Measurements from ENCODE around the gene FOXA2. TPM values are rescaled to one million over a fixed set of nuclear protein-coding genes. Genes with fewer than 3 reads are reported as not detected.

FOXA2 gene
- total and polyA plus RNA-seq, 2 donors (not counting 1 experiment from before 2014, with no cell fraction given) = not detected

DNA sequence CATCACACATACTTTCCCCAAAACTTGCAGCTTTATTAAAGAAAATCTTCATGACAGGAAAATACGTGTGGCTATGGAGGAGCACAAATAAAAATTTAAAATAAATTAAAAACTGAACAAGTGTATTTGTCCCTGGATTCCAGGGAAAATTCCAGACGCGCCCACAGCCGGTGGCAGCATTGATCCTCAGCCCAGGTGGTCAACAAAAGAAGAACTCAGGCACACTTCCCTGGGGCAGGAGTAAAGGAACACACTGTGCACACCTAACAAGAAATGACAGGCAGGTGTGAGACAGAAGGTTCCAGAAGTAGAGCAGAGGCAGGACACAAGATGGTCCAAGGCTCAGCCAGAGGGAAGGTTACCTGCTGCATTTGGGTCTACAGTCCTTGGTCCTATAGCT lies 36.3 kb downstream of the FOXA2 start:
- H3K36me3 ChIP-seq (ENCODE audit: control insufficient read depth, insufficient read depth, low read length) = no peaks in the 10 kb centered on the region
- no peaks in the 10 kb centered on the region for H3K27me3 ChIP-seq (ENCODE audit: control insufficient read depth, insufficient read depth, low read length)
- H2AFZ ChIP-seq (ENCODE audit: low read length) = no peak overlapping the region
- no peaks in the 10 kb centered on the region for H3K9me3 ChIP-seq (ENCODE audit: control insufficient read depth, insufficient read depth, low read depth, low read length)
- TF ChIP-seq, protein P1, sequence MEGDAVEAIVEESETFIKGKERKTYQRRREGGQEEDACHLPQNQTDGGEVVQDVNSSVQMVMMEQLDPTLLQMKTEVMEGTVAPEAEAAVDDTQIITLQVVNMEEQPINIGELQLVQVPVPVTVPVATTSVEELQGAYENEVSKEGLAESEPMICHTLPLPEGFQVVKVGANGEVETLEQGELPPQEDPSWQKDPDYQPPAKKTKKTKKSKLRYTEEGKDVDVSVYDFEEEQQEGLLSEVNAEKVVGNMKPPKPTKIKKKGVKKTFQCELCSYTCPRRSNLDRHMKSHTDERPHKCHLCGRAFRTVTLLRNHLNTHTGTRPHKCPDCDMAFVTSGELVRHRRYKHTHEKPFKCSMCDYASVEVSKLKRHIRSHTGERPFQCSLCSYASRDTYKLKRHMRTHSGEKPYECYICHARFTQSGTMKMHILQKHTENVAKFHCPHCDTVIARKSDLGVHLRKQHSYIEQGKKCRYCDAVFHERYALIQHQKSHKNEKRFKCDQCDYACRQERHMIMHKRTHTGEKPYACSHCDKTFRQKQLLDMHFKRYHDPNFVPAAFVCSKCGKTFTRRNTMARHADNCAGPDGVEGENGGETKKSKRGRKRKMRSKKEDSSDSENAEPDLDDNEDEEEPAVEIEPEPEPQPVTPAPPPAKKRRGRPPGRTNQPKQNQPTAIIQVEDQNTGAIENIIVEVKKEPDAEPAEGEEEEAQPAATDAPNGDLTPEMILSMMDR (conservative IDR thresholded peaks at IDR 0.05 in 1 of 2, IDR thresholded peaks at IDR 0.05 in 1 of 2; ENCODE audit: low read depth in 1 of 2, low read length in 2 of 2) = no peak
- no peak for TF ChIP-seq EZH2 (IDR thresholded peaks at IDR 0.05; ENCODE audit: low read length, missing control alignments)
- H3K9ac ChIP-seq (ENCODE audit: insufficient read depth, low read length) = no peak overlapping the region
- no peak overlapping the region for H3K4me2 ChIP-seq (ENCODE audit: extremely low read depth, insufficient read depth, low read length)
- no peak overlapping the region for H3K4me3 ChIP-seq (replicated peaks in 1 of 4; ENCODE audit: control extremely low read depth in 1 of 4, insufficient read depth in 1 of 4, low read depth in 3 of 4, low read length in 4 of 4)
- H3K27ac ChIP-seq (ENCODE audit: insufficient read depth, low read length) = no peak overlapping the region
- no peak for DNase-seq (ENCODE audit: low read depth in 2 of 2)
- H3K4me1 ChIP-seq (ENCODE audit: control insufficient read depth, extremely low read depth, insufficient read depth, low read length) = no peaks in the 10 kb centered on the region
- H3K79me2 ChIP-seq (ENCODE audit: control insufficient read depth, insufficient read depth, low read length) = no peaks in the 10 kb centered on the region
- H4K20me1 ChIP-seq (ENCODE audit: control insufficient read depth, extremely low read depth, insufficient read depth, low read length) = no peaks in the 10 kb centered on the region

DNA sequence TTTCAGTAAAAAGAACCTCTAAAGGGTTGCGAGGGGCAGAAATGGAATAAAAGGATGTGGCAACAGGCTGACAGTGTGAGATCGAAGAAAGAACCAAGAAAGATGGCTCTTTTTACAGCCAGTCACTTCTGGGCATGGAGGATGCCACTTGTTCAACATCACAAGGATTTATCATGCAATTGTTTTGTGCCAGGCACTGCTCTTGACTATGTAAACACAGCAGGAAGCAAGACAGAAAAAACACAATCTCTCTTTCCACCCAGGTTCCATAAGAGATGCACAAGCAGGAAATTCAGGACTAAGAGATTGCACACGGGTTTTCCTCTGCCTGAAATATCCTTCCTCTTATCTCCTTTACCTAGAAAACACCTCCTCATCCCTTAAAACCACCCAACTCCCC lies 38.0 kb downstream of the FOXA2 start:
- Histone ChIP-seq H3K36me3 (ENCODE audit: control insufficient read depth, insufficient read depth, low read length) (no peaks in the 10 kb centered on the region), H3K9ac (ENCODE audit: insufficient read depth, low read length) (no peak overlapping the region), H2AFZ (ENCODE audit: low read length) (no peak overlapping the region), H3K79me2 (ENCODE audit: control insufficient read depth, insufficient read depth, low read length) (no peaks in the 10 kb centered on the region), H3K9me3 (ENCODE audit: control insufficient read depth, insufficient read depth, low read depth, low read length) (no peaks in the 10 kb centered on the region), H3K27ac (ENCODE audit: insufficient read depth, low read length) (no peak overlapping the region), H3K27me3 (ENCODE audit: control insufficient read depth, insufficient read depth, low read length) (no peaks in the 10 kb centered on the region), H3K4me1 (ENCODE audit: control insufficient read depth, extremely low read depth, insufficient read depth, low read length) (no peaks in the 10 kb centered on the region), H3K4me3 (replicated peaks in 1 of 4; ENCODE audit: control extremely low read depth in 1 of 4, insufficient read depth in 1 of 4, low read depth in 3 of 4, low read length in 4 of 4) (no peak overlapping the region), H4K20me1 (ENCODE audit: control insufficient read depth, extremely low read depth, insufficient read depth, low read length) (no peaks in the 10 kb centered on the region), H3K4me2 (ENCODE audit: extremely low read depth, insufficient read depth, low read length) (no peak overlapping the region)
- no peak for DNase-seq (ENCODE audit: low read depth in 2 of 2)
- TF ChIP-seq, protein P1 (conservative IDR thresholded peaks at IDR 0.05 in 1 of 2, IDR thresholded peaks at IDR 0.05 in 1 of 2; ENCODE audit: low read depth in 1 of 2, low read length in 2 of 2) = no peak
- no peak for TF ChIP-seq EZH2 (IDR thresholded peaks at IDR 0.05; ENCODE audit: low read length, missing control alignments)

DNA sequence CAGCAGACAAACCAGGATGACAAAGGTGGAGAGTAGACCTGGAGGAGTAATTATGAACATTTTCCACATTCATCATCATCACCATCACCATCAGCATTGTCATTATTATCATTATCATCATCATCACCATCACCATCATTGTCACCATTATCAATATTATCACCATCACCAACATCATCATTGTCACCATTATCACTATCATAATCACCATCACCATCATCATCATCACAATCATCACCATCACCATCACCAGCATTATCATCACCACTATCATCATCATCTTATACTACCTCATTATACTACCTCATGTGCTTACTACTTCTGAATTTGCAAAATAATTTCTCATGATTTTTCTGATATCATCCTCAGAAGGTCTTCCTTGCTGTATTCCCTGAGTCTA lies 39.3 kb downstream of the FOXA2 start:
- DNase-seq (ENCODE audit: low read depth in 2 of 2) = no peak
- Histone ChIP-seq H2AFZ (ENCODE audit: low read length) (no peak overlapping the region), H3K4me1 (ENCODE audit: control insufficient read depth, extremely low read depth, insufficient read depth, low read length) (no peaks in the 10 kb centered on the region), H3K36me3 (ENCODE audit: control insufficient read depth, insufficient read depth, low read length) (no peaks in the 10 kb centered on the region), H3K27ac (ENCODE audit: insufficient read depth, low read length) (no peak overlapping the region), H3K4me3 (replicated peaks in 1 of 4; ENCODE audit: control extremely low read depth in 1 of 4, insufficient read depth in 1 of 4, low read depth in 3 of 4, low read length in 4 of 4) (no peak overlapping the region), H3K27me3 (ENCODE audit: control insufficient read depth, insufficient read depth, low read length) (no peaks in the 10 kb centered on the region), H3K79me2 (ENCODE audit: control insufficient read depth, insufficient read depth, low read length) (no peaks in the 10 kb centered on the region), H3K4me2 (ENCODE audit: extremely low read depth, insufficient read depth, low read length) (no peak overlapping the region), H4K20me1 (ENCODE audit: control insufficient read depth, extremely low read depth, insufficient read depth, low read length) (no peaks in the 10 kb centered on the region), H3K9me3 (ENCODE audit: control insufficient read depth, insufficient read depth, low read depth, low read length) (no peaks in the 10 kb centered on the region), H3K9ac (ENCODE audit: insufficient read depth, low read length) (no peak overlapping the region)
- TF ChIP-seq, protein P1 (conservative IDR thresholded peaks at IDR 0.05 in 1 of 2, IDR thresholded peaks at IDR 0.05 in 1 of 2; ENCODE audit: low read depth in 1 of 2, low read length in 2 of 2) = no peak
- no peak for TF ChIP-seq EZH2 (IDR thresholded peaks at IDR 0.05; ENCODE audit: low read length, missing control alignments)

Measured in fibroblast of lung (primary cell).